ENCODE measurements around the gene ATP1A1.

- TF ChIP-seq POLR2A (IDR thresholded peaks at IDR 0.05) (no peak), CTCF (IDR thresholded peaks at IDR 0.05) (no peak), POLR2AphosphoS5 (IDR thresholded peaks at IDR 0.05; ENCODE audit: insufficient read depth in 1 of 2, low read depth in 1 of 2) (no peak)
Measured at GRCh38 chr1:116396769-116397168, 23.7 kb downstream of the ATP1A1 start.

All from vagina (tissue), 2 donors.